Measurements from ENCODE around the gene ATP6AP2.

ATP6AP2 gene

GRCh38 chrX:40546870-40547269, 33.9 kb upstream of the ATP6AP2 start:
- no peaks in the 10 kb centered on the region for H3K79me2 ChIP-seq (ENCODE audit: low read length)
- H3K4me2 ChIP-seq (ENCODE audit: low read depth, low read length), result no peak overlapping the region
- no peaks in the 10 kb centered on the region for H3K4me1 ChIP-seq (ENCODE audit: low read length)
- H4K20me1 ChIP-seq (ENCODE audit: insufficient read depth, low read length), result no peaks in the 10 kb centered on the region
- TF ChIP-seq EZH2 (optimal IDR thresholded peaks at IDR 0.05; ENCODE audit: low read depth, low read length) (no peak), EZH2phosphoT487 (IDR thresholded peaks at IDR 0.05; ENCODE audit: low read length) (no peak), CTCF (IDR thresholded peaks at IDR 0.05; ENCODE audit: low read length) (no peak)
- H3K9me3 ChIP-seq (replicated peaks; ENCODE audit: insufficient read depth, low read length), result no peaks in the 10 kb centered on the region
- H3K9ac ChIP-seq (ENCODE audit: low read length), result no peak overlapping the region
- no peak for DNase-seq
- H2AFZ ChIP-seq (ENCODE audit: low read length), result no peak overlapping the region
- H3K4me3 ChIP-seq (ENCODE audit: low read length), result no peak overlapping the region
- no peaks in the 10 kb centered on the region for H3K9me2 ChIP-seq (replicated peaks; ENCODE audit: insufficient read depth, low read length)
- no peaks in the 10 kb centered on the region for H3F3A ChIP-seq (ENCODE audit: insufficient read depth, low read length)
- no peaks in the 10 kb centered on the region for H3K27me3 ChIP-seq (replicated peaks; ENCODE audit: insufficient read depth, low read length)
- no peak overlapping the region for H3K27ac ChIP-seq (ENCODE audit: low read length)
- no peaks in the 10 kb centered on the region for H3K36me3 ChIP-seq (replicated peaks; ENCODE audit: insufficient read depth, low read length)

- Histone ChIP-seq H3K79me2 (ENCODE audit: low read length) (no peaks in the 10 kb centered on the region), H3K27me3 (replicated peaks; ENCODE audit: insufficient read depth, low read length) (no peaks in the 10 kb centered on the region), H3K27ac (ENCODE audit: low read length) (no peak overlapping the region), H2AFZ (ENCODE audit: low read length) (no peak overlapping the region), H3K4me2 (ENCODE audit: low read depth, low read length) (no peak overlapping the region), H3F3A (ENCODE audit: insufficient read depth, low read length) (no peaks in the 10 kb centered on the region), H3K9ac (ENCODE audit: low read length) (no peak overlapping the region), H4K20me1 (ENCODE audit: insufficient read depth, low read length) (no peaks in the 10 kb centered on the region), H3K36me3 (replicated peaks; ENCODE audit: insufficient read depth, low read length) (no peaks in the 10 kb centered on the region), H3K4me3 (ENCODE audit: low read length) (no peak overlapping the region), H3K9me3 (replicated peaks; ENCODE audit: insufficient read depth, low read length) (no peaks in the 10 kb centered on the region), H3K9me2 (replicated peaks; ENCODE audit: insufficient read depth, low read length) (no peaks in the 10 kb centered on the region), H3K4me1 (ENCODE audit: low read length) (no peaks in the 10 kb centered on the region)
- TF ChIP-seq EZH2phosphoT487 (IDR thresholded peaks at IDR 0.05; ENCODE audit: low read length), result no peak
- TF ChIP-seq CTCF (IDR thresholded peaks at IDR 0.05; ENCODE audit: low read length), result no peak
- no peak for TF ChIP-seq EZH2 (optimal IDR thresholded peaks at IDR 0.05; ENCODE audit: low read depth, low read length)
- no peak for DNase-seq
Observed at GRCh38 chrX:40550066-40550465, 30.7 kb upstream of the ATP6AP2 start.

- no peak overlapping the region for H2AFZ ChIP-seq (ENCODE audit: low read length)
- no peaks in the 10 kb centered on the region for H3K36me3 ChIP-seq (replicated peaks; ENCODE audit: insufficient read depth, low read length)
- H3K9ac ChIP-seq (ENCODE audit: low read length), result no peak overlapping the region
- no peaks in the 10 kb centered on the region for H4K20me1 ChIP-seq (ENCODE audit: insufficient read depth, low read length)
- H3K9me2 ChIP-seq (replicated peaks; ENCODE audit: insufficient read depth, low read length), result no peaks in the 10 kb centered on the region
- no peaks in the 10 kb centered on the region for H3K79me2 ChIP-seq (ENCODE audit: low read length)
- no peak overlapping the region for H3K27ac ChIP-seq (ENCODE audit: low read length)
- H3K9me3 ChIP-seq (replicated peaks; ENCODE audit: insufficient read depth, low read length), result no peaks in the 10 kb centered on the region
- H3K4me3 ChIP-seq (ENCODE audit: low read length), result no peak overlapping the region
- H3K27me3 ChIP-seq (replicated peaks; ENCODE audit: insufficient read depth, low read length), result no peaks in the 10 kb centered on the region
- no peaks in the 10 kb centered on the region for H3F3A ChIP-seq (ENCODE audit: insufficient read depth, low read length)
- no peak overlapping the region for H3K4me2 ChIP-seq (ENCODE audit: low read depth, low read length)
- no peak for DNase-seq
- no peak for TF ChIP-seq EZH2 (optimal IDR thresholded peaks at IDR 0.05; ENCODE audit: low read depth, low read length)
- 0 out of 2 replicates have a peak, but pooled peaks have one; percentile 4 for TF ChIP-seq CTCF (IDR thresholded peaks at IDR 0.05; ENCODE audit: low read length)
- H3K4me1 ChIP-seq (ENCODE audit: low read length), result no peaks in the 10 kb centered on the region
Observed at GRCh38 chrX:40552768-40553167, 28.0 kb upstream of the ATP6AP2 start.

Data from MM.1S (cell line).